HepG2 (cell line): ENCODE results near the gene HAGH. TPM values are rescaled to one million over a fixed set of nuclear protein-coding genes. Genes with fewer than 3 reads are reported as not detected.

Source experiments
- ATAC-seq: fragments of 200-7000 bp; cut with Tn5 transposase; 3 replicates; pipeline ENCODE4 v1.9.1; 2020; ENCODE audit warnings: mild to moderate bottlenecking, moderate library complexity
- BruUV-seq: library from RNA; stranded (reverse); fragments of 400-500 nt; replicated peaks from 2 replicates; lab custom pipeline; 2021; lab: Mats Ljungman, UMichigan
- CTCF ChIA-PET: fragments of 300-600 bp; formaldehyde crosslinking; extraction: SDS; loops from one replicate; lab custom pipeline; 2021; ENCODE audit warnings: low total read pairs, inconsistent platforms, low intra/inter-chr PET ratio; lab: Yijun Ruan, JAX
- POLR2A ChIA-PET: fragments of 350-600 bp; sonication (Branson Sonifier 250); formaldehyde crosslinking; loops from one replicate; lab custom pipeline; 2020; ENCODE audit warnings: antibody characterized with exemption, inconsistent platforms; lab: Yijun Ruan, JAX
- DNase-seq: peaks from one replicate; pipeline ENCODE4 v3.0.0-alpha.2; 2015; ENCODE audit warnings: low spot score
- FAIRE-seq: peaks from 3 replicates; lab custom pipeline; 2011; peaks lifted over from hg19 to GRCh38; lab: Jason Lieb, UNC
- H2AFZ ChIP-seq: one replicate; pipeline ENCODE4 v1.6.1; 2011; ENCODE audit warnings: low read length, inconsistent platforms
- H3K27ac ChIP-seq: fragments of 300-600 bp; 3 replicates; pipeline ENCODE4 v1.8.0; 2011; ENCODE audit warnings: mixed run types, mild to moderate bottlenecking, mixed read lengths, low read length, inconsistent platforms; ENCODE audit not compliant: insufficient read depth; ENCODE audit errors: extremely low read length
- H3K27me3 ChIP-seq, 2 experiments: fragments of 200-600 bp in 1 of 2; 2 replicates in 1 of 2; 3 replicates in 1 of 2; pipeline versions ENCODE4 v1.6.0 to v1.8.0; 2011; ENCODE audit warnings: low read length in 2 of 2, mild to moderate bottlenecking in 2 of 2, moderate library complexity in 2 of 2, inconsistent platforms in 1 of 2; ENCODE audit not compliant: insufficient read depth in 2 of 2, control insufficient read depth in 1 of 2
- H3K36me3 ChIP-seq, 2 experiments: fragments of 200-600 bp in 1 of 2; replicated peaks in 1 of 2; 2 replicates in 1 of 2; 3 replicates in 1 of 2; pipeline versions ENCODE4 v1.5.1 to v1.8.0; 2011; ENCODE audit warnings: low read length in 2 of 2, inconsistent platforms in 1 of 2; ENCODE audit not compliant: insufficient read depth in 2 of 2, control insufficient read depth in 1 of 2
- H3K4me1 ChIP-seq: 2 replicates; pipeline ENCODE4 v1.5.1; 2012; ENCODE audit warnings: low read length, inconsistent platforms; ENCODE audit not compliant: insufficient read depth
- H3K4me2 ChIP-seq: 2 replicates; pipeline ENCODE4 v1.6.0; 2011; ENCODE audit warnings: low read depth, low read length, inconsistent platforms
- H3K4me3 ChIP-seq, 3 experiments: fragments of 200-600 bp in 1 of 3; sonication (generic), shearing (Covaris generic) in 1 of 3; replicated peaks in 1 of 3; 2 replicates each; pipeline ENCODE4 v1.5.1; 2011 to 2016; ENCODE audit warnings: low read length in 3 of 3, inconsistent platforms in 2 of 3, low read depth in 2 of 3, mild to moderate bottlenecking in 2 of 3, control low read depth in 1 of 3, mixed read lengths in 1 of 3; ENCODE audit not compliant: insufficient read depth in 1 of 3
- H3K79me2 ChIP-seq: one replicate; pipeline ENCODE4 v1.6.1; 2011; ENCODE audit warnings: low read length, inconsistent platforms; ENCODE audit not compliant: insufficient read depth
- H3K9ac ChIP-seq: 2 replicates; pipeline ENCODE4 v1.6.0; 2011; ENCODE audit warnings: mild to moderate bottlenecking, low read depth, low read length, inconsistent platforms; ENCODE audit not compliant: insufficient read depth
- H3K9me3 ChIP-seq: 2 replicates; pipeline ENCODE4 v1.5.1; 2012; ENCODE audit warnings: mild to moderate bottlenecking, low read length
- H4K20me1 ChIP-seq: 2 replicates; pipeline ENCODE4 v1.6.0; 2011; ENCODE audit warnings: inconsistent platforms, mild to moderate bottlenecking, low read length, moderate library complexity; ENCODE audit not compliant: insufficient read depth
- AGO2 ChIP-seq: fragments of 200-400 bp; formaldehyde crosslinking; optimal IDR thresholded peaks from 2 replicates; pipeline ENCODE3; 2017; ENCODE audit warnings: mild to moderate bottlenecking, low read depth, low read length, moderate library complexity
- KDM5B ChIP-seq: sonication (generic); formaldehyde crosslinking; IDR thresholded peaks from 2 replicates; pipeline ENCODE4 v1.4.0; 2020; ENCODE audit warnings: missing genetic modification reagents, mild to moderate bottlenecking, borderline replicate concordance
- MAFK ChIP-seq, 2 experiments: IDR thresholded peaks in 1 of 2; conservative IDR thresholded peaks in 1 of 2; 2 replicates each; pipeline ENCODE4 v1.6.1; 2011; ENCODE audit warnings: improper control_type of control experiment in 2 of 2, low read length in 2 of 2
- POLR2A ChIP-seq, 2 experiments: IDR thresholded peaks; 2 replicates each; pipeline ENCODE4 v1.6.1; 2011; ENCODE audit warnings: low read depth in 2 of 2, low read length in 2 of 2, mild to moderate bottlenecking in 1 of 2, moderate library complexity in 1 of 2; ENCODE audit not compliant: insufficient read depth in 1 of 2
- RBFOX2 ChIP-seq: fragments of 200-400 bp; formaldehyde crosslinking; IDR thresholded peaks from 2 replicates; pipeline ENCODE4 v1.6.1; 2017; ENCODE audit warnings: low read depth, mild to moderate bottlenecking, low read length
- WGBS: methylation state at CpG from one replicate; pipeline ENCODE4 v1.1.6; 2017; ENCODE audit warnings: low lambda C conversion rate; 5-methylcytosine and 5-hydroxymethylcytosine counted together
- in situ Hi-C: cut with HindIII; loops from 2 replicates; pipeline ENCODE4 v1.10.0; 2017; ENCODE audit warnings: low pct_unique_long_range_greater_than_20kb; ENCODE audit not compliant: extremely low pct_ligation_motif_present
- intact Hi-C: fragments of 100-400 bp; cut with micrococcal nuclease; formaldehyde crosslinking; loops from one replicate; pipeline ENCODE4 v1.10.0; 2022; ENCODE audit not compliant: unreplicated experiment
- polyA plus RNA-seq, 8 experiments: library from polyadenylated mRNA; depleted of rRNA in 3 of 8; stranded (reverse) in 7 of 8; unstranded in 1 of 8; fragments of >200 nt; fragmentation: Illumina TruSeq in 4 of 8; extraction: Trizol in 4 of 8; gene quantifications; 2 replicates each; pipeline versions ENCODE4 v1.2.1 to v1.2.3, GENCODE V29; 2011 to 2016; ENCODE audit warnings: low read depth in 4 of 8, missing spikeins in 1 of 8, mixed read lengths in 1 of 8; ENCODE audit not compliant: insufficient read depth in 1 of 8
- total RNA-seq, 5 experiments: library from RNA; depleted of rRNA; stranded (reverse); fragments of >200 nt; fragmentation: Illumina TruSeq; extraction: Trizol; gene quantifications; 2 replicates each; pipeline ENCODE4 v1.2.3, GENCODE V29; 2016; ENCODE audit warnings: low read depth in 1 of 5

Gene HAGH
- total and polyA plus RNA-seq, 2 of the 13 experiments (the other 11 are each of a cell fraction or from before 2014, with no cell fraction given) = 70.4 to 95.4 TPM

GRCh38 chr16:1818873-1819525 lies 7.6 kb downstream of the HAGH start:
- Histone ChIP-seq H3K27ac (no peak overlapping the region), H3K4me3 (no peak overlapping the region), H3K9ac (no peak overlapping the region), H2AFZ (no peak overlapping the region), H3K9me3 (no peaks in the 10 kb centered on the region), H4K20me1 (no peaks in the 10 kb centered on the region), H3K4me1 (peaks cover 7% of the 10 kb centered on the region), H3K79me2 (peaks cover 4% of the 10 kb centered on the region), H3K4me2 (no peak overlapping the region), H3K36me3 (peaks cover 16 to 46% of the 10 kb centered on the region in 2 experiments; a peak in 4 of 5 replicates), H3K27me3 (no peaks in the 10 kb centered on the region)
- DNase-seq (no peak), ATAC-seq (no peak), FAIRE-seq (no peak)
- intact Hi-C loops = no loop called here
- in situ Hi-C loops = no loop called here
- ChIA-PET CTCF (no interaction called here), POLR2A (no interaction called here)
- no TSS peak for BruUV-seq
- TF ChIP-seq POLR2A (IDR thresholded peaks at IDR 0.05; ENCODE audit: insufficient read depth in 1 of 2, low read depth in 2 of 2, low read length in 2 of 2) (no peak), RBFOX2 (peak; percentile 30; the same call in 1 of the 2 replicates), MAFK (conservative IDR thresholded peaks at IDR 0.05 in 1 of 2, IDR thresholded peaks at IDR 0.05 in 1 of 2; ENCODE audit: low read length in 2 of 2) (no peak)
- WGBS = 98% methylated on average over 23 of the region's 35 CpGs

GRCh38 chr16:1818204-1818872 lies 8.3 kb downstream of the HAGH start:
- Histone ChIP-seq H2AFZ (no peak overlapping the region), H3K4me3 (no peak overlapping the region), H3K79me2 (no peaks in the 10 kb centered on the region), H3K27me3 (no peaks in the 10 kb centered on the region), H3K4me1 (no peaks in the 10 kb centered on the region), H3K9ac (no peak overlapping the region), H4K20me1 (no peaks in the 10 kb centered on the region), H3K9me3 (no peaks in the 10 kb centered on the region), H3K36me3 (peaks cover 16 to 46% of the 10 kb centered on the region in 2 experiments; a peak in 4 of 5 replicates), H3K27ac (no peak overlapping the region), H3K4me2 (no peak overlapping the region)
- no TSS peak for BruUV-seq
- TF ChIP-seq AGO2 (peak; percentile 39), RBFOX2 (peak; percentile 34; the same call in 1 of the 2 replicates), KDM5B (no peak)
- ChIA-PET POLR2A (no interaction called here), CTCF (no interaction called here)
- DNase-seq (no peak), ATAC-seq (peak; percentile 10; the same call in 1 of the 3 replicates), FAIRE-seq (no peak)
- intact Hi-C loops = no loop called here
- in situ Hi-C loops = no loop called here
- WGBS = 99% methylated on average over 8 of the region's 27 CpGs
